ENCODE results near the gene SGO2.

- TF ChIP-seq, protein P1, sequence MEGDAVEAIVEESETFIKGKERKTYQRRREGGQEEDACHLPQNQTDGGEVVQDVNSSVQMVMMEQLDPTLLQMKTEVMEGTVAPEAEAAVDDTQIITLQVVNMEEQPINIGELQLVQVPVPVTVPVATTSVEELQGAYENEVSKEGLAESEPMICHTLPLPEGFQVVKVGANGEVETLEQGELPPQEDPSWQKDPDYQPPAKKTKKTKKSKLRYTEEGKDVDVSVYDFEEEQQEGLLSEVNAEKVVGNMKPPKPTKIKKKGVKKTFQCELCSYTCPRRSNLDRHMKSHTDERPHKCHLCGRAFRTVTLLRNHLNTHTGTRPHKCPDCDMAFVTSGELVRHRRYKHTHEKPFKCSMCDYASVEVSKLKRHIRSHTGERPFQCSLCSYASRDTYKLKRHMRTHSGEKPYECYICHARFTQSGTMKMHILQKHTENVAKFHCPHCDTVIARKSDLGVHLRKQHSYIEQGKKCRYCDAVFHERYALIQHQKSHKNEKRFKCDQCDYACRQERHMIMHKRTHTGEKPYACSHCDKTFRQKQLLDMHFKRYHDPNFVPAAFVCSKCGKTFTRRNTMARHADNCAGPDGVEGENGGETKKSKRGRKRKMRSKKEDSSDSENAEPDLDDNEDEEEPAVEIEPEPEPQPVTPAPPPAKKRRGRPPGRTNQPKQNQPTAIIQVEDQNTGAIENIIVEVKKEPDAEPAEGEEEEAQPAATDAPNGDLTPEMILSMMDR (IDR thresholded peaks at IDR 0.05; ENCODE audit: insufficient read depth, low read length, poor library complexity, severe bottlenecking), result no peak
- no peak for TF ChIP-seq EZH2phosphoT487 (conservative IDR thresholded peaks at IDR 0.05; ENCODE audit: low read length)
Observed at GRCh38 chr2:200506679-200507078, 19.3 kb upstream of the SGO2 start.

All from SU-DHL-6 (cell line).